CD4-positive, alpha-beta T cell treated with Interleukin-4 for 1 hour (primary cell): ENCODE measurements around the gene PRSS23.

Experiments used
- DNase-seq, 2 donors: peaks; one replicate each; pipeline ENCODE4 v3.0.0-alpha.2; 2020 to 2022

The PRSS23 gene

GRCh38 chr11:86790867-86791849 lies 9.2 kb upstream of the PRSS23 start:
- DNase-seq, result no peak

- DNase-seq, result no peak
Measured at GRCh38 chr11:86792150-86792549, 8.2 kb upstream of the PRSS23 start.

GRCh38 chr11:86793307-86793706 lies 7.0 kb upstream of the PRSS23 start:
- no peak for DNase-seq

- DNase-seq, result no peak
Measured at GRCh38 chr11:86795511-86795910, 4.8 kb upstream of the PRSS23 start.

- no peak for DNase-seq
Measured at GRCh38 chr11:86795949-86796348, 4.4 kb upstream of the PRSS23 start.

GRCh38 chr11:86797133-86797532 lies 3.2 kb upstream of the PRSS23 start:
- no peak for DNase-seq

GRCh38 chr11:86798988-86799387 lies 1.4 kb upstream of the PRSS23 start:
- no peak for DNase-seq

- DNase-seq, result no peak
Measured at GRCh38 chr11:86799680-86800075, 664 bp upstream of the PRSS23 start.

GRCh38 chr11:86800960-86801272 lies 574 bp downstream of the PRSS23 start:
- DNase-seq, result no peak

GRCh38 chr11:86801364-86801763 lies 1.0 kb downstream of the PRSS23 start:
- DNase-seq, result no peak

- no peak for DNase-seq
Measured at GRCh38 chr11:86802146-86802545, 1.8 kb downstream of the PRSS23 start.

- DNase-seq, result peak in 1 of 2 donors; percentile 21
Measured at GRCh38 chr11:86802601-86803051, 2.3 kb downstream of the PRSS23 start.

- DNase-seq, result no peak
Measured at GRCh38 chr11:86803136-86804045, 3.0 kb downstream of the PRSS23 start.

GRCh38 chr11:86804951-86805350 lies 4.6 kb downstream of the PRSS23 start:
- DNase-seq, result no peak

- peak; percentile 36 to 39 for DNase-seq
Measured at GRCh38 chr11:86805873-86806310, 5.5 kb downstream of the PRSS23 start.

GRCh38 chr11:86806903-86807302 lies 6.6 kb downstream of the PRSS23 start:
- DNase-seq, result no peak

GRCh38 chr11:86807360-86807759 lies 7.0 kb downstream of the PRSS23 start:
- no peak for DNase-seq

GRCh38 chr11:86809561-86809960 lies 9.2 kb downstream of the PRSS23 start:
- DNase-seq, result no peak

- no peak for DNase-seq
Measured at GRCh38 chr11:86810288-86810687, 9.9 kb downstream of the PRSS23 start.

GRCh38 chr11:86811637-86812321 lies 11.4 kb downstream of the PRSS23 start:
- no peak for DNase-seq

GRCh38 chr11:86812322-86812670 lies 12.0 kb downstream of the PRSS23 start:
- DNase-seq, result no peak

- DNase-seq, result no peak
Measured at GRCh38 chr11:86812981-86813380, 12.6 kb downstream of the PRSS23 start.

- no peak for DNase-seq
Measured at GRCh38 chr11:86814775-86815174, 14.4 kb downstream of the PRSS23 start.
